Ureter (tissue), 1 donor: Measurements from ENCODE around the gene PLS1. TPM values are rescaled to one million over a fixed set of nuclear protein-coding genes. Genes with fewer than 3 reads are reported as not detected.

Source experiments
- DNase-seq: peaks from one replicate; pipeline ENCODE4 v3.0.0-alpha.2; 2020; ENCODE audit warnings: low spot score
- total RNA-seq: library from RNA; stranded (reverse); gene quantifications from one replicate; pipeline ENCODE4 v1.2.4, GENCODE V29; 2023
- donor health status: DM: yes; HTN: yes; CAD: no.

PLS1 gene
- total RNA-seq, 1 donor from 2014 or later, result 70.5 TPM

- DNase-seq, result no peak
Observed at GRCh38 chr3:142638291-142638690, 42.1 kb downstream of the PLS1 start.

- DNase-seq, result no peak
Observed at GRCh38 chr3:142641504-142641903, 45.3 kb downstream of the PLS1 start.

GRCh38 chr3:142642956-142643355 is 46.8 kb downstream of the PLS1 start:
- DNase-seq, result no peak

GRCh38 chr3:142644502-142644901 is 48.3 kb downstream of the PLS1 start:
- DNase-seq, result no peak

- DNase-seq, result no peak
Observed at GRCh38 chr3:142645236-142645793, 49.1 kb downstream of the PLS1 start.

GRCh38 chr3:142646020-142646785 is 50.0 kb downstream of the PLS1 start:
- no peak for DNase-seq

GRCh38 chr3:142647856-142648255 is 51.7 kb downstream of the PLS1 start:
- no peak for DNase-seq

GRCh38 chr3:142648950-142649349 is 52.8 kb downstream of the PLS1 start:
- DNase-seq, result no peak

GRCh38 chr3:142650001-142650693 is 54.0 kb downstream of the PLS1 start:
- DNase-seq, result no peak

- DNase-seq, result no peak
Observed at GRCh38 chr3:142651711-142652110, 55.5 kb downstream of the PLS1 start.

GRCh38 chr3:142652826-142653292 is 56.7 kb downstream of the PLS1 start:
- DNase-seq, result no peak

- no peak for DNase-seq
Observed at GRCh38 chr3:142656575-142656974, 60.4 kb downstream of the PLS1 start.

- DNase-seq, result no peak
Observed at GRCh38 chr3:142657033-142657432, 60.8 kb downstream of the PLS1 start.

GRCh38 chr3:142660383-142660782 is 64.2 kb downstream of the PLS1 start:
- DNase-seq, result no peak

GRCh38 chr3:142660893-142661292 is 64.7 kb downstream of the PLS1 start:
- DNase-seq, result no peak

- no peak for DNase-seq
Observed at GRCh38 chr3:142663865-142664264, 67.7 kb downstream of the PLS1 start.

GRCh38 chr3:142664311-142664710 is 68.1 kb downstream of the PLS1 start:
- no peak for DNase-seq

GRCh38 chr3:142664819-142665218 is 68.6 kb downstream of the PLS1 start:
- no peak for DNase-seq

- DNase-seq, result no peak
Observed at GRCh38 chr3:142670120-142670519, 73.9 kb downstream of the PLS1 start.

- DNase-seq, result no peak
Observed at GRCh38 chr3:142676151-142676550, 80.0 kb downstream of the PLS1 start.

GRCh38 chr3:142680710-142681109 is 84.5 kb downstream of the PLS1 start:
- no peak for DNase-seq

GRCh38 chr3:142690613-142691012 is 94.4 kb downstream of the PLS1 start:
- no peak for DNase-seq

- DNase-seq, result no peak
Observed at GRCh38 chr3:142691527-142691926, 95.3 kb downstream of the PLS1 start.
